Measurements from ENCODE around the gene DNPH1.

DNPH1 gene

GRCh38 chr6:43180058-43180457 is 49.2 kb downstream of the DNPH1 start:
- no peak for DNase-seq

GRCh38 chr6:43178951-43179830 is 50.1 kb downstream of the DNPH1 start:
- no peak for DNase-seq

- DNase-seq, result no peak
Observed at GRCh38 chr6:43178150-43178549, 51.1 kb downstream of the DNPH1 start.

- DNase-seq, result no peak
Observed at GRCh38 chr6:43176423-43176786, 52.9 kb downstream of the DNPH1 start.

GRCh38 chr6:43175676-43176422 is 53.4 kb downstream of the DNPH1 start:
- no peak for DNase-seq

All from NCI-H1092 (cell line).